ENCODE measurements around the gene C19orf12. TPM values are rescaled to one million over a fixed set of nuclear protein-coding genes. Genes with fewer than 3 reads are reported as not detected.
A peak's percentile ranks its signal among the peaks of the same experiment; 100 is the strongest.

Gene C19orf12
- total and polyA plus RNA-seq, 2 donors (not counting 1 experiment from before 2014, with no cell fraction given), result 25.4 to 26.8 TPM

GRCh38 chr19:29694161-29694560 is 20.9 kb downstream of the C19orf12 start:
- no peak overlapping the region for H3K27ac ChIP-seq (ENCODE audit: insufficient read depth, low read length)
- H3K4me2 ChIP-seq (ENCODE audit: extremely low read depth, insufficient read depth, low read length), result no peak overlapping the region
- TF ChIP-seq EZH2 (IDR thresholded peaks at IDR 0.05; ENCODE audit: low read length, missing control alignments) (no peak), CTCF (conservative IDR thresholded peaks at IDR 0.05 in 1 of 2, IDR thresholded peaks at IDR 0.05 in 1 of 2; ENCODE audit: low read depth in 1 of 2, low read length in 2 of 2) (no peak)
- no peaks in the 10 kb centered on the region for H3K4me1 ChIP-seq (ENCODE audit: control insufficient read depth, extremely low read depth, insufficient read depth, low read length)
- H3K9ac ChIP-seq (ENCODE audit: insufficient read depth, low read length), result no peak overlapping the region
- no peak overlapping the region for H3K4me3 ChIP-seq (replicated peaks in 1 of 4; ENCODE audit: control extremely low read depth in 1 of 4, insufficient read depth in 1 of 4, low read depth in 3 of 4, low read length in 4 of 4)
- H3K27me3 ChIP-seq (ENCODE audit: control insufficient read depth, insufficient read depth, low read length), result no peaks in the 10 kb centered on the region
- no peak for DNase-seq (ENCODE audit: low read depth in 2 of 2)
- no peaks in the 10 kb centered on the region for H3K79me2 ChIP-seq (ENCODE audit: control insufficient read depth, insufficient read depth, low read length)
- no peaks in the 10 kb centered on the region for H3K9me3 ChIP-seq (ENCODE audit: control insufficient read depth, insufficient read depth, low read depth, low read length)
- H3K36me3 ChIP-seq (ENCODE audit: control insufficient read depth, insufficient read depth, low read length), result no peaks in the 10 kb centered on the region
- no peaks in the 10 kb centered on the region for H4K20me1 ChIP-seq (ENCODE audit: control insufficient read depth, extremely low read depth, insufficient read depth, low read length)
- H2AFZ ChIP-seq (ENCODE audit: low read length), result no peak overlapping the region

- Histone ChIP-seq H4K20me1 (ENCODE audit: control insufficient read depth, extremely low read depth, insufficient read depth, low read length) (no peaks in the 10 kb centered on the region), H3K36me3 (ENCODE audit: control insufficient read depth, insufficient read depth, low read length) (no peaks in the 10 kb centered on the region), H3K27ac (ENCODE audit: insufficient read depth, low read length) (no peak overlapping the region), H3K27me3 (ENCODE audit: control insufficient read depth, insufficient read depth, low read length) (no peaks in the 10 kb centered on the region), H3K9ac (ENCODE audit: insufficient read depth, low read length) (no peak overlapping the region), H3K4me2 (ENCODE audit: extremely low read depth, insufficient read depth, low read length) (no peak overlapping the region), H3K79me2 (ENCODE audit: control insufficient read depth, insufficient read depth, low read length) (no peaks in the 10 kb centered on the region), H2AFZ (ENCODE audit: low read length) (no peak overlapping the region), H3K4me1 (ENCODE audit: control insufficient read depth, extremely low read depth, insufficient read depth, low read length) (peaks cover 9% of the 10 kb centered on the region), H3K9me3 (ENCODE audit: control insufficient read depth, insufficient read depth, low read depth, low read length) (no peaks in the 10 kb centered on the region), H3K4me3 (replicated peaks in 1 of 4; ENCODE audit: control extremely low read depth in 1 of 4, insufficient read depth in 1 of 4, low read depth in 3 of 4, low read length in 4 of 4) (no peak overlapping the region)
- TF ChIP-seq EZH2 (IDR thresholded peaks at IDR 0.05; ENCODE audit: low read length, missing control alignments) (no peak), CTCF (conservative IDR thresholded peaks at IDR 0.05 in 1 of 2, IDR thresholded peaks at IDR 0.05 in 1 of 2; ENCODE audit: low read depth in 1 of 2, low read length in 2 of 2) (peak in 1 of 2 donors; percentile 34)
- DNase-seq (ENCODE audit: low read depth in 2 of 2), result peak; percentile 34 to 66
Observed at GRCh38 chr19:29690842-29691241, 24.2 kb downstream of the C19orf12 start.

- H3K9ac ChIP-seq (ENCODE audit: insufficient read depth, low read length), result no peak overlapping the region
- H3K4me3 ChIP-seq (replicated peaks in 1 of 4; ENCODE audit: control extremely low read depth in 1 of 4, insufficient read depth in 1 of 4, low read depth in 3 of 4, low read length in 4 of 4), result no peak overlapping the region
- peak overlapping the region; percentile 93 for H3K27ac ChIP-seq (ENCODE audit: insufficient read depth, low read length)
- peak; percentile 80 to 92 for DNase-seq (ENCODE audit: low read depth in 2 of 2)
- no peaks in the 10 kb centered on the region for H3K36me3 ChIP-seq (ENCODE audit: control insufficient read depth, insufficient read depth, low read length)
- no peak overlapping the region for H3K4me2 ChIP-seq (ENCODE audit: extremely low read depth, insufficient read depth, low read length)
- no peaks in the 10 kb centered on the region for H3K9me3 ChIP-seq (ENCODE audit: control insufficient read depth, insufficient read depth, low read depth, low read length)
- no peaks in the 10 kb centered on the region for H3K27me3 ChIP-seq (ENCODE audit: control insufficient read depth, insufficient read depth, low read length)
- TF ChIP-seq CTCF (conservative IDR thresholded peaks at IDR 0.05 in 1 of 2, IDR thresholded peaks at IDR 0.05 in 1 of 2; ENCODE audit: low read depth in 1 of 2, low read length in 2 of 2), result no peak
- TF ChIP-seq EZH2 (IDR thresholded peaks at IDR 0.05; ENCODE audit: low read length, missing control alignments), result no peak
- H3K79me2 ChIP-seq (ENCODE audit: control insufficient read depth, insufficient read depth, low read length), result no peaks in the 10 kb centered on the region
- peaks cover 9% of the 10 kb centered on the region for H3K4me1 ChIP-seq (ENCODE audit: control insufficient read depth, extremely low read depth, insufficient read depth, low read length)
- H2AFZ ChIP-seq (ENCODE audit: low read length), result no peak overlapping the region
- no peaks in the 10 kb centered on the region for H4K20me1 ChIP-seq (ENCODE audit: control insufficient read depth, extremely low read depth, insufficient read depth, low read length)
Observed at GRCh38 chr19:29687897-29688728, 26.9 kb downstream of the C19orf12 start.
